ENCODE measurements around the gene TMEM40. TPM values are rescaled to one million over a fixed set of nuclear protein-coding genes. Genes with fewer than 3 reads are reported as not detected.

Gene TMEM40
- total RNA-seq, 1 experiment from 2014 or later: not detected

- WGBS (ENCODE audit: extremely low coverage, insufficient read length, low lambda C conversion rate): no CpG with 5 or more reads among the region's 7 CpGs
- Histone ChIP-seq H3K23ac (ENCODE audit: insufficient read length, low read depth, low read length) (no peak overlapping the region), H3K79me2 (ENCODE audit: insufficient read depth, low read length) (no peaks in the 10 kb centered on the region), H3K56ac (ENCODE audit: insufficient read length, low read depth, low read length) (no peak overlapping the region), H2BK5ac (ENCODE audit: insufficient read length, low read length) (no peak overlapping the region), H2BK12ac (ENCODE audit: insufficient read length, low read depth, low read length) (no peak overlapping the region), H3K4ac (ENCODE audit: low read depth, low read length) (no peak overlapping the region), H2AFZ (ENCODE audit: low read length) (no peak overlapping the region), H4K20me1 (ENCODE audit: control insufficient read depth, insufficient read depth, insufficient read length) (no peaks in the 10 kb centered on the region), H3K4me1 (ENCODE audit: insufficient read depth, low read length) (no peaks in the 10 kb centered on the region; the same call in 1 of the 2 replicates), H3K79me1 (ENCODE audit: insufficient read depth, low read depth, low read length, poor library complexity, severe bottlenecking) (no peaks in the 10 kb centered on the region), H3K4me2 (ENCODE audit: insufficient read depth, insufficient read length, low read length) (no peak overlapping the region), H3K9me3 (ENCODE audit: control insufficient read depth, low read depth, low read length) (no peaks in the 10 kb centered on the region), H4K8ac (replicated peaks; ENCODE audit: insufficient read length, low read depth, low read length) (no peak overlapping the region), H3T11ph (ENCODE audit: low read length) (no peak overlapping the region), H2AK5ac (ENCODE audit: insufficient read length, low read length) (no peak overlapping the region), H3K14ac (ENCODE audit: insufficient read depth, low read length) (no peak overlapping the region), H4K91ac (ENCODE audit: insufficient read length, low read depth, low read length) (no peak overlapping the region), H2BK120ac (ENCODE audit: low read depth, low read length, poor library complexity, severe bottlenecking) (no peak overlapping the region), H2BK20ac (ENCODE audit: low read depth, low read length, poor library complexity, severe bottlenecking) (no peak overlapping the region), H2BK15ac (ENCODE audit: low read depth, low read length) (no peak overlapping the region), H3K27ac (ENCODE audit: insufficient read length, low read depth, low read length) (no peak overlapping the region), H3K27me3 (ENCODE audit: insufficient read depth, low read length) (no peaks in the 10 kb centered on the region), H4K5ac (ENCODE audit: insufficient read length, low read depth, low read length) (no peak overlapping the region), H3K18ac (ENCODE audit: insufficient read length, low read depth, low read length) (no peak overlapping the region), H3K23me2 (ENCODE audit: insufficient read length, low read depth, low read length, poor library complexity, severe bottlenecking) (no peaks in the 10 kb centered on the region), H3K9ac (ENCODE audit: extremely low read depth, insufficient read length, low read length) (no peak overlapping the region)
- Mint-ChIP-seq H3K27ac (peak overlapping the region in 1 of 3 experiments; percentile 90; a peak in 2 of 7 replicates), H3K9me3 (peaks cover 5 to 7% of the 10 kb centered on the region in 2 experiments; a peak in 4 of 5 replicates), H3K36me3 (ENCODE audit: insufficient read depth in 1 of 3, low read depth in 3 of 3) (peaks cover 0 to 2% (median 0%) of the 10 kb centered on the region in 3 experiments; a peak in 1 of 7 replicates), H3K4me1 (no peaks in the 10 kb centered on the region), H3K27me3 (ENCODE audit: low read depth) (no peaks in the 10 kb centered on the region; the same call in 1 of the 2 replicates), H3K4me3 (no peak overlapping the region)
- no peak for DNase-seq
- TF ChIP-seq, protein P1, sequence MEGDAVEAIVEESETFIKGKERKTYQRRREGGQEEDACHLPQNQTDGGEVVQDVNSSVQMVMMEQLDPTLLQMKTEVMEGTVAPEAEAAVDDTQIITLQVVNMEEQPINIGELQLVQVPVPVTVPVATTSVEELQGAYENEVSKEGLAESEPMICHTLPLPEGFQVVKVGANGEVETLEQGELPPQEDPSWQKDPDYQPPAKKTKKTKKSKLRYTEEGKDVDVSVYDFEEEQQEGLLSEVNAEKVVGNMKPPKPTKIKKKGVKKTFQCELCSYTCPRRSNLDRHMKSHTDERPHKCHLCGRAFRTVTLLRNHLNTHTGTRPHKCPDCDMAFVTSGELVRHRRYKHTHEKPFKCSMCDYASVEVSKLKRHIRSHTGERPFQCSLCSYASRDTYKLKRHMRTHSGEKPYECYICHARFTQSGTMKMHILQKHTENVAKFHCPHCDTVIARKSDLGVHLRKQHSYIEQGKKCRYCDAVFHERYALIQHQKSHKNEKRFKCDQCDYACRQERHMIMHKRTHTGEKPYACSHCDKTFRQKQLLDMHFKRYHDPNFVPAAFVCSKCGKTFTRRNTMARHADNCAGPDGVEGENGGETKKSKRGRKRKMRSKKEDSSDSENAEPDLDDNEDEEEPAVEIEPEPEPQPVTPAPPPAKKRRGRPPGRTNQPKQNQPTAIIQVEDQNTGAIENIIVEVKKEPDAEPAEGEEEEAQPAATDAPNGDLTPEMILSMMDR (conservative IDR thresholded peaks at IDR 0.05): no peak
Observed at GRCh38 chr3:12729051-12729651, 29.9 kb downstream of the TMEM40 start.

Data from H9 (cell line).